GM18861 (cell line): ENCODE data around the gene SERPINB2.
"Not testable (repeated sequence)": the region's sequence is repeated elsewhere in the genome, so short reads cannot be mapped to it uniquely, and the experiment has no call there.

ENCODE experiments used
- ATAC-seq: cut with Tn5 transposase; IDR thresholded peaks from one replicate; pipeline ENCODE4 v1.9.1; 2021; ENCODE audit not compliant: unreplicated experiment

SERPINB2 gene

GRCh38 chr18:63930773-63931354, 43.4 kb downstream of the SERPINB2 start:
- no peak for ATAC-seq

- peak; percentile 90 for ATAC-seq
These were observed 48.8 kb downstream of the SERPINB2 start for GRCh38 chr18:63936156-63936931.

- peak; percentile 11 for ATAC-seq
These were observed 49.5 kb downstream of the SERPINB2 start for GRCh38 chr18:63936932-63937393.

GRCh38 chr18:63940008-63940407, 52.5 kb downstream of the SERPINB2 start:
- ATAC-seq: no peak

GRCh38 chr18:63940543-63941050, 53.1 kb downstream of the SERPINB2 start:
- ATAC-seq: not testable (repeated sequence)

GRCh38 chr18:63947051-63947790, 59.7 kb downstream of the SERPINB2 start:
- no peak for ATAC-seq

GRCh38 chr18:63949068-63949737, 61.7 kb downstream of the SERPINB2 start, which contains the start of gene HMSD:
Gene HMSD, plus strand, starts transcription at chr18:63949301. Its CDS starts 4,155 bp downstream, at chr18:63953456.
- peak; percentile 70 for ATAC-seq

- peak; percentile 58 for ATAC-seq
These were observed 63.8 kb downstream of the SERPINB2 start for GRCh38 chr18:63951302-63951705.
